Keratinocyte (primary cell): Measurements from ENCODE around the gene DUSP28. TPM values are rescaled to one million over a fixed set of nuclear protein-coding genes. Genes with fewer than 3 reads are reported as not detected.

Source experiments
- DNase-seq: peaks from one replicate; pipeline ENCODE4 v3.0.0-alpha.2; 2011; ENCODE audit warnings: low read depth, missing footprints, low spot score
- FAIRE-seq: peaks from 2 replicates; lab custom pipeline; 2011; peaks lifted over from hg19 to GRCh38; lab: Jason Lieb, UNC
- H2AFZ ChIP-seq: 2 replicates; pipeline ENCODE4 v1.6.0; 2012; ENCODE audit warnings: low read length, control low read depth, inconsistent platforms; ENCODE audit not compliant: control insufficient read depth
- H3K27ac ChIP-seq: 2 replicates; pipeline ENCODE4 v1.5.1; 2011; ENCODE audit warnings: low read length; ENCODE audit not compliant: control insufficient read depth, insufficient read depth
- H3K27me3 ChIP-seq: 3 replicates; pipeline ENCODE4 v1.6.0; 2011; ENCODE audit warnings: low read length; ENCODE audit not compliant: control insufficient read depth, insufficient read depth; ENCODE audit errors: extremely low read depth
- H3K36me3 ChIP-seq, 2 experiments: 2 replicates in 1 of 2; 3 replicates in 1 of 2; pipeline ENCODE4 v1.5.1; 2011; ENCODE audit warnings: low read length in 2 of 2, mild to moderate bottlenecking in 1 of 2; ENCODE audit not compliant: control insufficient read depth in 2 of 2, insufficient read depth in 2 of 2; ENCODE audit errors: extremely low read depth in 1 of 2
- H3K4me1 ChIP-seq: 3 replicates; pipeline ENCODE4 v1.5.1; 2011; ENCODE audit warnings: low read length; ENCODE audit not compliant: control insufficient read depth, insufficient read depth; ENCODE audit errors: extremely low read depth
- H3K4me2 ChIP-seq: 3 replicates; pipeline ENCODE4 v1.6.0; 2011; ENCODE audit warnings: low read depth, low read length; ENCODE audit not compliant: control insufficient read depth, insufficient read depth; ENCODE audit errors: extremely low read depth
- H3K4me3 ChIP-seq, 3 experiments: fragments of 200-600 bp in 1 of 3; sonication (generic) in 1 of 3; 2 replicates in 2 of 3; 3 replicates in 1 of 3; pipeline ENCODE4 v1.5.1; 2011 to 2016; ENCODE audit warnings: low read length in 3 of 3, mild to moderate bottlenecking in 3 of 3, control low read depth in 2 of 3, inconsistent platforms in 1 of 3, low read depth in 1 of 3, mixed read lengths in 1 of 3, mixed run types in 1 of 3, moderate library complexity in 1 of 3; ENCODE audit not compliant: control insufficient read depth in 2 of 3, insufficient read depth in 2 of 3; ENCODE audit errors: extremely low read depth in 1 of 3
- H3K79me2 ChIP-seq: 2 replicates; pipeline ENCODE4 v1.6.0; 2012; ENCODE audit warnings: low read length; ENCODE audit not compliant: control insufficient read depth, insufficient read depth
- H3K9ac ChIP-seq: 3 replicates; pipeline ENCODE4 v1.6.0; 2011; ENCODE audit warnings: low read length; ENCODE audit not compliant: control insufficient read depth, insufficient read depth; ENCODE audit errors: extremely low read depth
- H3K9me1 ChIP-seq: 3 replicates; pipeline ENCODE4 v1.6.0; 2011; ENCODE audit warnings: low read length; ENCODE audit not compliant: control insufficient read depth, insufficient read depth; ENCODE audit errors: extremely low read depth
- H3K9me3 ChIP-seq: 2 replicates; pipeline ENCODE4 v1.5.1; 2012; ENCODE audit warnings: low read depth, low read length; ENCODE audit not compliant: control insufficient read depth
- H4K20me1 ChIP-seq: 3 replicates; pipeline ENCODE4 v1.6.0; 2011; ENCODE audit warnings: low read length; ENCODE audit not compliant: control insufficient read depth, insufficient read depth; ENCODE audit errors: extremely low read depth
- EZH2 ChIP-seq: IDR thresholded peaks from one replicate; pipeline ENCODE4 v1.6.1; 2012; ENCODE audit warnings: inconsistent platforms, mild to moderate bottlenecking, low read length, moderate library complexity
- dilution Hi-C: fragments of 300-500 bp; cut with MboI; formaldehyde crosslinking; loops from one replicate; pipeline ENCODE4 v1.7.0; 2020; ENCODE audit warnings: low sequenced_read_pairs; ENCODE audit not compliant: extremely low pct_ligation_motif_present
- polyA plus RNA-seq, 5 experiments: library from polyadenylated mRNA; depleted of rRNA in 3 of 5; stranded (reverse) in 3 of 5; stranded (forward) in 1 of 5; unstranded in 1 of 5; fragments of >200 nt; gene quantifications; 1 replicate in 1 of 5; 2 replicates in 3 of 5; 3 replicates in 1 of 5; pipeline versions ENCODE4 v1.2.1 to v1.2.3, GENCODE V29; 2011 to 2012; ENCODE audit warnings: missing spikeins in 2 of 5, low read depth in 1 of 5, low replicate concordance in 1 of 5
- TF ChIP-seq, protein P1 (sequence below), 3 experiments: IDR thresholded peaks in 1 of 3; conservative IDR thresholded peaks in 1 of 3; optimal IDR thresholded peaks in 1 of 3; 2 replicates in 2 of 3; 3 replicates in 1 of 3; pipeline versions ENCODE3 to v1.5.1; 2011; ENCODE audit warnings: low read length in 3 of 3, mild to moderate bottlenecking in 3 of 3, moderate library complexity in 2 of 3, control low read depth in 1 of 3, inconsistent platforms in 1 of 3; ENCODE audit not compliant: insufficient read depth in 2 of 3; ENCODE audit errors: extremely low read depth in 1 of 3

The DUSP28 gene
- polyA plus RNA-seq, 1 donor (not counting 4 experiments of a cell fraction or from before 2014, with no cell fraction given) = 4.4 TPM

DNA sequence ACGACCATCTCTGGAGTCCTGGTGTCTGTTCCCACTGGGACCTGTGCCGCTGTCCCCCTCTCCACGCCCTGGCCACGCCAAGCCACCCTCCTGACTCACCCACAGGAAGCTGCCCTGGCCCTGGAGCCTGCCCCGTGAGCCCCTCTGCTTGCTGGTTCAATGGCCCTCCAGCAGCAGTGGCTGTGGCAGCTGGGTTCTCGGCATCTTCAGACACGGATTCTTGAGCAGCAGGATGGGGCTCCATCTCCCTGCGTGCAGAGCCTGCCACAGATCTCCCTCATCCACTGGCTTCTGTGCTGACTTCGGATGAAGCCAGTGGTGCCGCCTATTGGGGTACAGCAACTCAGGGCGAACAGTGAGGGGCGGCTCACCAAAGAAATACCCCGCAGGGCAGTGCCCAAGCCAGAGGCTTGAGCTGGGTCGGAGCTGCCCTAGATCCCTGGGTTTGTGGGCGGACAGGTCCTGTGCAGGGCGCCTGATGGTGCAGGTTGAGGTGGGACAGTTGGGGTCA lies 40.3 kb downstream of the DUSP28 start:
- FAIRE-seq (no peak), DNase-seq (no peak)
- Histone ChIP-seq H3K36me3 (peaks cover 6 to 14% of the 10 kb centered on the region in 2 experiments), H3K9me1 (no peaks in the 10 kb centered on the region), H2AFZ (no peak overlapping the region), H3K4me3 (no peak overlapping the region), H3K4me1 (no peaks in the 10 kb centered on the region), H3K9me3 (no peaks in the 10 kb centered on the region), H4K20me1 (peaks cover 5% of the 10 kb centered on the region), H3K4me2 (no peak overlapping the region), H3K79me2 (no peaks in the 10 kb centered on the region), H3K27ac (no peak overlapping the region), H3K27me3 (no peaks in the 10 kb centered on the region), H3K9ac (no peak overlapping the region)
- dilution Hi-C loops = no loop called here
- TF ChIP-seq, protein P1, sequence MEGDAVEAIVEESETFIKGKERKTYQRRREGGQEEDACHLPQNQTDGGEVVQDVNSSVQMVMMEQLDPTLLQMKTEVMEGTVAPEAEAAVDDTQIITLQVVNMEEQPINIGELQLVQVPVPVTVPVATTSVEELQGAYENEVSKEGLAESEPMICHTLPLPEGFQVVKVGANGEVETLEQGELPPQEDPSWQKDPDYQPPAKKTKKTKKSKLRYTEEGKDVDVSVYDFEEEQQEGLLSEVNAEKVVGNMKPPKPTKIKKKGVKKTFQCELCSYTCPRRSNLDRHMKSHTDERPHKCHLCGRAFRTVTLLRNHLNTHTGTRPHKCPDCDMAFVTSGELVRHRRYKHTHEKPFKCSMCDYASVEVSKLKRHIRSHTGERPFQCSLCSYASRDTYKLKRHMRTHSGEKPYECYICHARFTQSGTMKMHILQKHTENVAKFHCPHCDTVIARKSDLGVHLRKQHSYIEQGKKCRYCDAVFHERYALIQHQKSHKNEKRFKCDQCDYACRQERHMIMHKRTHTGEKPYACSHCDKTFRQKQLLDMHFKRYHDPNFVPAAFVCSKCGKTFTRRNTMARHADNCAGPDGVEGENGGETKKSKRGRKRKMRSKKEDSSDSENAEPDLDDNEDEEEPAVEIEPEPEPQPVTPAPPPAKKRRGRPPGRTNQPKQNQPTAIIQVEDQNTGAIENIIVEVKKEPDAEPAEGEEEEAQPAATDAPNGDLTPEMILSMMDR (optimal IDR thresholded peaks at IDR 0.05 in 1 of 3, IDR thresholded peaks at IDR 0.05 in 1 of 3, conservative IDR thresholded peaks at IDR 0.05 in 1 of 3; ENCODE audit: extremely low read depth in 1 of 3, insufficient read depth in 2 of 3, low read length in 3 of 3) = no peak
- no peak for TF ChIP-seq EZH2

DNA sequence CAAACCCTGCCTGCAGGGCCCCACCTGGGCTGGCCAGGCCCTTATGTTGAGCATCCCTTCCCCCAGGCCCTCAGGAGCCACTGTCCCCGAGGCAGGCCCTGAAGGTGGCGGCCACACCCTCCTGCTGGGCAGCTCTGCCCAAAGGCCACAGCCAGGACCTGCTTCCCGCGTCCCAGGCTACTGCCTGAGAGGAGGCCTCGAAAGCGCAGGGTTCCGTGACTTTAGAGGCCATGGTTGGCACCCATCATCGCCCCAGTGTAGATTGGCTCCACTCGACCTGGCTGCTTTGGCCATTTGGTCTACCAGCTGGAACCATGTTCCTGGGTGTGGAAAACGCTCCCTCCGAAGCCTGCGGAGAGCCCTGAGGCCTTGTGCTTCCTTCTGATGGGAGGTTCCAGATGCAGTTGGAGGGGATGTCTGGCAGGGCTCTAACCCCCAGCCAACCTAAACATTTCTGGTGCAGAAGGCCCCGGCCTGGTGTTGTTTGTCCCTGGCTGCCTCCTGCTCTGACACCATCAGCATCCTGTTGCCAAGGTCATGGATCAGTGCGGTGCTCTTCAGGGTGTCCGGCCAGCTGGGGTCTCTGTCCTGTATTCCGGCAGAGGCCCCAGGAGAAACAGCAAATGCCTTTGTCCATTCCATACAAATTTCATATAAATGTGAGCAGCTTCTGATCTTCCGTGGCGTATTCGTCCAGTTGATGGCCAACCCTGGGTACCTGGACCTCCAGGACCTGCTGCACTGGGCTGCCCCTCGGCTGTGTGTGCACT lies 41.1 kb downstream of the DUSP28 start:
- Histone ChIP-seq H3K4me2 (no peak overlapping the region), H3K4me3 (no peak overlapping the region), H3K4me1 (no peaks in the 10 kb centered on the region), H3K9me1 (no peaks in the 10 kb centered on the region), H2AFZ (no peak overlapping the region), H3K9me3 (no peaks in the 10 kb centered on the region), H3K27me3 (no peaks in the 10 kb centered on the region), H3K36me3 (peaks cover 5 to 11% of the 10 kb centered on the region in 2 experiments), H3K79me2 (no peaks in the 10 kb centered on the region), H4K20me1 (peaks cover 3% of the 10 kb centered on the region), H3K27ac (no peak overlapping the region), H3K9ac (no peak overlapping the region)
- FAIRE-seq (no peak), DNase-seq (no peak)
- dilution Hi-C loops = no loop called here
- TF ChIP-seq, protein P1 (optimal IDR thresholded peaks at IDR 0.05 in 1 of 3, IDR thresholded peaks at IDR 0.05 in 1 of 3, conservative IDR thresholded peaks at IDR 0.05 in 1 of 3; ENCODE audit: extremely low read depth in 1 of 3, insufficient read depth in 2 of 3, low read length in 3 of 3) = no peak
- TF ChIP-seq EZH2 = no peak
